Measurements from ENCODE around the gene ANKRD10.

ANKRD10 gene

DNA sequence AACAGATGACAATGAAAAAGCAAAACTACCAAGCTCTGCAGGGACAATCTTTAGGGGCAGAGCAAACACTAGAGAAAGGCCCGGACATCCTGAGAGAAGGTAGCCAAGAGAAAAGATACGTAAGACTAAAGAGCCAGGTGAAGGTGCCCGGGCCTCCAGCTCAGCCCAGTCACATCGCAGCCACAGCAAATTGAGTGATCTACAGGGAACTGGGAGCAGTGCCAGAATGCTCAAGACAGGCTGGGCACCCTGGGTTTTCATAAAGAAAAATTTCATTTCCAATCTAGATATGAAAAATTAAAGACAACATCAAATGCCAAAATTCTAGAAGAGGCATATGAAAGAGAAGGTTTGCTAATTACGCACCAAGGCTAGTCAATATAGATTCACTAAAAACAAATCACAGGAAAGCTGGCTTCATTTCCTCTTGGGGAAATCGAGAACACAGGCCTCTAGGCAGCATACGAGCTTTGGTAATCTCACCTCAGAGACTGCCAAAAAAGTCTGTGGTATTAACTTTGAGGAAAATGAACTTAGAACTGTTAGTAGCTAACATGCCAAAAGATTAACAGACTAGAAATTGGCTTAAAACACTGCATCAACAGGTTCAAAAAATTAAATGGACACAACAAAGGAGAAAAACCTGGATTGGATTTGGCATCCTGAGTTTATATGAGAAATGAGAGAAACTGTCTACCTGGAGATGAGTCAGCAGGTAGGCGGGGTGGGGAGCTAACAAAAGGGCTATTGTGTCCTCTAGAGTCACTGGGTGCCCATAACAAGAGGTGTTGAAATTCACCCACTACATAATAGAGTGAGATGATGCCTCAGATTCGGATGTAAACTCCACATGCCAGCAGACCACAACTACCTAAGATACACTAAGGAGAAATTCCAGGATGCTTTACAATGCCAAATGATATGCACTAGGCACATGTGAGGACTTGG lies 6.6 kb downstream of the ANKRD10 start:
- ATAC-seq: no peak; the same call in 2 of the 3 replicates
- TF ChIP-seq ZNF565 (CRISPR knock-in tag; conservative IDR thresholded peaks at IDR 0.05; ENCODE audit: low read depth) (no peak), ISL1 (CRISPR knock-in tag; IDR thresholded peaks at IDR 0.05) (no peak), ZFP3 (CRISPR knock-in tag; IDR thresholded peaks at IDR 0.05) (no peak), CSDC2 (CRISPR knock-in tag; IDR thresholded peaks at IDR 0.05) (no peak), ZC3H10 (CRISPR knock-in tag; IDR thresholded peaks at IDR 0.05) (no peak), PATZ1 (CRISPR knock-in tag; IDR thresholded peaks at IDR 0.05; ENCODE audit: borderline replicate concordance) (no peak), TCF4 (CRISPR knock-in tag; IDR thresholded peaks at IDR 0.05; ENCODE audit: borderline replicate concordance) (no peak), POU6F1 (CRISPR knock-in tag; IDR thresholded peaks at IDR 0.05; ENCODE audit: borderline replicate concordance, low read depth) (no peak), ESRRG (CRISPR knock-in tag; IDR thresholded peaks at IDR 0.05) (no peak), GLIS3 (CRISPR knock-in tag; IDR thresholded peaks at IDR 0.05) (no peak)
- TF ChIP-seq, protein P1, sequence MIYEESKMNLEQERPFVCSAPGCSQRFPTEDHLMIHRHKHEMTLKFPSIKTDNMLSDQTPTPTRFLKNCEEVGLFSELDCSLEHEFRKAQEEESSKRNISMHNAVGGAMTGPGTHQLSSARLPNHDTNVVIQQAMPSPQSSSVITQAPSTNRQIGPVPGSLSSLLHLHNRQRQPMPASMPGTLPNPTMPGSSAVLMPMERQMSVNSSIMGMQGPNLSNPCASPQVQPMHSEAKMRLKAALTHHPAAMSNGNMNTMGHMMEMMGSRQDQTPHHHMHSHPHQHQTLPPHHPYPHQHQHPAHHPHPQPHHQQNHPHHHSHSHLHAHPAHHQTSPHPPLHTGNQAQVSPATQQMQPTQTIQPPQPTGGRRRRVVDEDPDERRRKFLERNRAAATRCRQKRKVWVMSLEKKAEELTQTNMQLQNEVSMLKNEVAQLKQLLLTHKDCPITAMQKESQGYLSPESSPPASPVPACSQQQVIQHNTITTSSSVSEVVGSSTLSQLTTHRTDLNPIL (CRISPR knock-in tag; IDR thresholded peaks at IDR 0.05; ENCODE audit: low read depth): no peak

GRCh38 chr13:110907301-110907700 lies 7.6 kb downstream of the ANKRD10 start:
- TF ChIP-seq ZNF70 (CRISPR knock-in tag; IDR thresholded peaks at IDR 0.05) (no peak), ZNF565 (CRISPR knock-in tag; conservative IDR thresholded peaks at IDR 0.05; ENCODE audit: low read depth) (no peak), GLIS3 (CRISPR knock-in tag; IDR thresholded peaks at IDR 0.05) (no peak), BACH2 (CRISPR knock-in tag; IDR thresholded peaks at IDR 0.05; ENCODE audit: borderline replicate concordance) (no peak), PPARA (CRISPR knock-in tag; IDR thresholded peaks at IDR 0.05; ENCODE audit: borderline replicate concordance) (no peak), ISL1 (CRISPR knock-in tag; IDR thresholded peaks at IDR 0.05) (no peak), TOX (CRISPR knock-in tag; IDR thresholded peaks at IDR 0.05; ENCODE audit: borderline replicate concordance) (no peak), SNAI2 (CRISPR knock-in tag; IDR thresholded peaks at IDR 0.05) (no peak), TCF4 (CRISPR knock-in tag; IDR thresholded peaks at IDR 0.05; ENCODE audit: borderline replicate concordance) (no peak), ZNF8 (CRISPR knock-in tag; IDR thresholded peaks at IDR 0.05) (no peak), ZFP3 (CRISPR knock-in tag; IDR thresholded peaks at IDR 0.05) (no peak), RARB (CRISPR knock-in tag; IDR thresholded peaks at IDR 0.05) (no peak), ARNTL (CRISPR knock-in tag; IDR thresholded peaks at IDR 0.05; ENCODE audit: borderline replicate concordance, low read depth) (no peak), ZFP30 (CRISPR knock-in tag; IDR thresholded peaks at IDR 0.05) (no peak), OSR1 (CRISPR knock-in tag; IDR thresholded peaks at IDR 0.05) (no peak), ESRRG (CRISPR knock-in tag; IDR thresholded peaks at IDR 0.05) (no peak), PATZ1 (CRISPR knock-in tag; IDR thresholded peaks at IDR 0.05; ENCODE audit: borderline replicate concordance) (no peak), CSDC2 (CRISPR knock-in tag; IDR thresholded peaks at IDR 0.05) (no peak)
- TF ChIP-seq, protein P2, sequence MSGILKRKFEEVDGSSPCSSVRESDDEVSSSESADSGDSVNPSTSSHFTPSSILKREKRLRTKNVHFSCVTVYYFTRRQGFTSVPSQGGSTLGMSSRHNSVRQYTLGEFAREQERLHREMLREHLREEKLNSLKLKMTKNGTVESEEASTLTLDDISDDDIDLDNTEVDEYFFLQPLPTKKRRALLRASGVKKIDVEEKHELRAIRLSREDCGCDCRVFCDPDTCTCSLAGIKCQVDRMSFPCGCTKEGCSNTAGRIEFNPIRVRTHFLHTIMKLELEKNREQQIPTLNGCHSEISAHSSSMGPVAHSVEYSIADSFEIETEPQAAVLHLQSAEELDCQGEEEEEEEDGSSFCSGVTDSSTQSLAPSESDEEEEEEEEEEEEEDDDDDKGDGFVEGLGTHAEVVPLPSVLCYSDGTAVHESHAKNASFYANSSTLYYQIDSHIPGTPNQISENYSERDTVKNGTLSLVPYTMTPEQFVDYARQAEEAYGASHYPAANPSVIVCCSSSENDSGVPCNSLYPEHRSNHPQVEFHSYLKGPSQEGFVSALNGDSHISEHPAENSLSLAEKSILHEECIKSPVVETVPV (CRISPR knock-in tag; IDR thresholded peaks at IDR 0.05): no peak
- TF ChIP-seq, protein P3, sequence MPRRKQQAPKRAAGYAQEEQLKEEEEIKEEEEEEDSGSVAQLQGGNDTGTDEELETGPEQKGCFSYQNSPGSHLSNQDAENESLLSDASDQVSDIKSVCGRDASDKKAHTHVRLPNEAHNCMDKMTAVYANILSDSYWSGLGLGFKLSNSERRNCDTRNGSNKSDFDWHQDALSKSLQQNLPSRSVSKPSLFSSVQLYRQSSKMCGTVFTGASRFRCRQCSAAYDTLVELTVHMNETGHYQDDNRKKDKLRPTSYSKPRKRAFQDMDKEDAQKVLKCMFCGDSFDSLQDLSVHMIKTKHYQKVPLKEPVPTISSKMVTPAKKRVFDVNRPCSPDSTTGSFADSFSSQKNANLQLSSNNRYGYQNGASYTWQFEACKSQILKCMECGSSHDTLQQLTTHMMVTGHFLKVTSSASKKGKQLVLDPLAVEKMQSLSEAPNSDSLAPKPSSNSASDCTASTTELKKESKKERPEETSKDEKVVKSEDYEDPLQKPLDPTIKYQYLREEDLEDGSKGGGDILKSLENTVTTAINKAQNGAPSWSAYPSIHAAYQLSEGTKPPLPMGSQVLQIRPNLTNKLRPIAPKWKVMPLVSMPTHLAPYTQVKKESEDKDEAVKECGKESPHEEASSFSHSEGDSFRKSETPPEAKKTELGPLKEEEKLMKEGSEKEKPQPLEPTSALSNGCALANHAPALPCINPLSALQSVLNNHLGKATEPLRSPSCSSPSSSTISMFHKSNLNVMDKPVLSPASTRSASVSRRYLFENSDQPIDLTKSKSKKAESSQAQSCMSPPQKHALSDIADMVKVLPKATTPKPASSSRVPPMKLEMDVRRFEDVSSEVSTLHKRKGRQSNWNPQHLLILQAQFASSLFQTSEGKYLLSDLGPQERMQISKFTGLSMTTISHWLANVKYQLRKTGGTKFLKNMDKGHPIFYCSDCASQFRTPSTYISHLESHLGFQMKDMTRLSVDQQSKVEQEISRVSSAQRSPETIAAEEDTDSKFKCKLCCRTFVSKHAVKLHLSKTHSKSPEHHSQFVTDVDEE (CRISPR knock-in tag; IDR thresholded peaks at IDR 0.05): no peak
- no peak for ATAC-seq

Measured in SK-N-SH treated with all-trans-retinoic acid at 6 μM for 48 hours (cell line).